ACHN (cell line): ENCODE data around the gene C16orf74.
A peak's percentile ranks its signal among the peaks of the same experiment; 100 is the strongest.

Experiments used
- DNase-seq: peaks from one replicate; pipeline ENCODE4 v3.0.0-alpha.2; 2015
- in situ Hi-C: cut with HindIII; loops from 2 replicates; pipeline ENCODE4 v1.10.0; 2017; ENCODE audit warnings: low sequenced_read_pairs, low pct_ligation_motif_present, low pct_unique_long_range_greater_than_20kb

C16orf74 gene

GRCh38 chr16:85728879-85729278 is 22.0 kb downstream of the C16orf74 start:
- no peak for DNase-seq
- in situ Hi-C loops, result no loop called here

DNA sequence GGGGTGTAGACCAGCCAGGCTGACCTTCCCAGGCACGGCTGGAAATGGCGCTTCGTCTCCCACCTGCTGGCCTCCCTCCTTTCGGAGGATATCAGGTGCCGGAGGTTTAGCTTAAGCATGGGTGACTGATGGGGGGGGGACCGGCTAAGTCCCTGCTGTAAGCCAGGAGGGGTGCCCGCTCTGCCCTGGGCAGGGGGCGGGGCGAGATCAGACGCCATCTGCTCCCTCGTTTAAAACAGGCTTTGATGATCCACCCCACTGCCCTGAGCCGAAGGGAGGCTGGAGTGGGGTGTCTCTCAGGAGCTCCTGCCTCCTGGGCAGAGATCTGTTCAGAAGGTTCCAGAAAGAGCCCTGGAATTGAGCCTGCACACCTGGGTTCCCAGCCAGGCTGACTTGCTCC is 26.0 kb downstream of the C16orf74 start:
- DNase-seq, result no peak
- in situ Hi-C loops, result no loop called here

- in situ Hi-C loops, result no loop called here
- no peak for DNase-seq
Observed at GRCh38 chr16:85724126-85724879, 26.6 kb downstream of the C16orf74 start.

DNA sequence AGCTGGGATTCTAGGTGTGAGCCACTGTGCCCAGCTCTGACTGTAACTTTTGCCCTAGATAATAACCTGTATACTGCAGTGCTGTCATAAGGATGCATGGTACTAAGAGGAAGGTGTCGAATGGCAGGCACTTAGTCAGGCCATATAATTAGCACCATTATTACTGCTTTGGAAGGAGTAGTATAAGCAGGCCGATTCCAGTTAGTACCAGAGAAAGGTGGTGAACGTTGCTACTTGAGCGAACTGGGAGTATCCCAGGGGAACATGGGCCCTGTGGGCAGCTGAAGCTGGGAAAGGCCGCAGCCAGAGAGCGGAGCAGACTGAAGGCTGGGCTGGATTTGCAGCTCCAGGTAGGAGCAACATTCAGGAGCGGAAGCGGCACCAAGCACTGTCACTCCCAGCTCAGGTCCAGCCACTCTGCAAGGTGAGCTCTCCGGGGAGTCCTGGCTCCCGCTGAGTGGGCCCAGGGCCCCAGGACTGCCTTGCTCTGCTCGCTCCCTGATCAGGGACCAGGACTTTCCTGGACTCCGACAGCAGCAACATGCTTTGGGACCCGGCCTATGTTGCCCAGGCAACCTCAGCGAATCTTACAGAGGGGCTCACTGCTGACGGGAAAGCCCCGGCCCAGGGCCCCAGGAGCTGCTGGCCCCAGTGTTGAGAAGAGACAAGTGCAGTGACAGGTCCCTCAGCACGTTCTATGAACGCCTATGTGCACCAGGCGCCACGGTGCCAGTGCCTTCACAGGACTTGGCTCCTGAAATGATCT is 28.6 kb downstream of the C16orf74 start:
- no peak for DNase-seq
- in situ Hi-C loops, result no loop called here

GRCh38 chr16:85720302-85720637 is 30.6 kb downstream of the C16orf74 start:
- in situ Hi-C loops, result no loop called here
- peak; percentile 88 for DNase-seq

- in situ Hi-C loops, result no loop called here
- DNase-seq, result no peak
Observed at GRCh38 chr16:85719605-85720301, 31.1 kb downstream of the C16orf74 start.

- in situ Hi-C loops, result no loop called here
- no peak for DNase-seq
Observed at GRCh38 chr16:85718682-85719081, 32.2 kb downstream of the C16orf74 start.

DNA sequence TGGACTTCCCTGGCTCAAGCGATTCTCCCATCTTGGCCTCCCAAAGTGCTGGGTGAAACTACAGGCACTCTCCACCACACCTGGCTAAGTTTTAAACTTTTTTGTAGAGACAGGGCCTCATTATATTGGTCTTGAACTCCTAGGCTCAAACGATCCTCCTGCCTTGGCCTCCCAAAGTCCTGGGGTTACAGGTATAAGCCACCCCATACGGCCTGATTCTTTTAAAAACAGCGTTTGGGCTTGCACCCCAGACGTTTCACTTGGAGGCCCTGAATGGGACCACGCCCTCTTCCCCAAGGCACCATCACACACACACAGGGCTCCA is 32.8 kb downstream of the C16orf74 start:
- in situ Hi-C loops, result no loop called here
- no peak for DNase-seq

- in situ Hi-C loops, result no loop called here
- DNase-seq, result peak; percentile 72
Observed at GRCh38 chr16:85717393-85718152, 33.3 kb downstream of the C16orf74 start.

DNA sequence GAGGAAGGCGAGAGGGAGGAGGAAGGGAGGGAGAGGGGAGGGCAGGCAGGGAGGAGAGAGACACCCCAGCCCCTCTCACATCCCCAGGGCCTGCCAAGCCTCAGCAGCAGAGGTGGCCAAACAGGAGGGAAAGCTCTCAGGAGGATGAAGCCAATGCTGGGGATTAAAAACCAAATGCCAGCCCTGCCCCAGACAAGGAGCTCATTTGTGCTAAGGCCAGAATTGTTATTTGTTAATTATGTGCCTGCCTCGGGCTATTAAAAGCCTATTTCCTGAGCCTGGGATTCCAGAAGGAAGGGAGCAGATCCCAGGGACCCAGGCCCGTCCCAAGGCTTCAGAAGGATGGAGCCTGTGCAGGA is 34.2 kb downstream of the C16orf74 start:
- no peak for DNase-seq
- in situ Hi-C loops, result no loop called here

DNA sequence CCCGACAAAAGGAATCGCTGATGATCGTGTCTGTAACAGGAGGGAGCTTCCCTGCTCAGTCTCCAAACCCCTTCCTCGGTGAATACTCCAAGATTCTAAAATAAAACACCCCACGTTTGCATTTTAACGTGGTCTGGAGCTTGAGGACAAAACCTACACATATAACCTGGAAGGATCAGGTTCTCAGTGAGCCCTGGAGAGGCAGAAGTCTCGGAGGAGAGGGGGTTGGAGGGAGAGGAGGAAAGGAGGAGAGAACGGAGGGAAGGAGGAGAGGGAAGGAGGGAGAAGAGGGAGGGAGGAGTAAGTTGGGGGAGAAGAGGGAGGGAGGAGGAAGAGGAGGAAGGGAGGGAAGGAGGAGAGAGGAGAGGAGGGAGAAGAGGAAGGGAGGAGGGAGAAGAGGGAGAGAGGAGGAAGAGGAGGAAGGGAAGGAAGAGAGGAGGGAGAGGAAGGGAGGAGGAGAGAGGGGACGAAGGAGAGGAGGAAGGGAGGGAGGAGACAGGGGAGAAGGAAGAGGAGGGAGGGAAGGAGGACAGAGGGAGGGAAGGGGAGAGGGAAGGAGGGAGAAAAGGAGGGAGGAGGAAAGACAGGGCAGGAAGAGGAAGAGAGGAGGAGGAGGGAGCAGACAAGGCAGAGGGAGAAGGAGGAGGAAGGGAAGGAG is 34.7 kb downstream of the C16orf74 start:
- in situ Hi-C loops, result no loop called here

DNA sequence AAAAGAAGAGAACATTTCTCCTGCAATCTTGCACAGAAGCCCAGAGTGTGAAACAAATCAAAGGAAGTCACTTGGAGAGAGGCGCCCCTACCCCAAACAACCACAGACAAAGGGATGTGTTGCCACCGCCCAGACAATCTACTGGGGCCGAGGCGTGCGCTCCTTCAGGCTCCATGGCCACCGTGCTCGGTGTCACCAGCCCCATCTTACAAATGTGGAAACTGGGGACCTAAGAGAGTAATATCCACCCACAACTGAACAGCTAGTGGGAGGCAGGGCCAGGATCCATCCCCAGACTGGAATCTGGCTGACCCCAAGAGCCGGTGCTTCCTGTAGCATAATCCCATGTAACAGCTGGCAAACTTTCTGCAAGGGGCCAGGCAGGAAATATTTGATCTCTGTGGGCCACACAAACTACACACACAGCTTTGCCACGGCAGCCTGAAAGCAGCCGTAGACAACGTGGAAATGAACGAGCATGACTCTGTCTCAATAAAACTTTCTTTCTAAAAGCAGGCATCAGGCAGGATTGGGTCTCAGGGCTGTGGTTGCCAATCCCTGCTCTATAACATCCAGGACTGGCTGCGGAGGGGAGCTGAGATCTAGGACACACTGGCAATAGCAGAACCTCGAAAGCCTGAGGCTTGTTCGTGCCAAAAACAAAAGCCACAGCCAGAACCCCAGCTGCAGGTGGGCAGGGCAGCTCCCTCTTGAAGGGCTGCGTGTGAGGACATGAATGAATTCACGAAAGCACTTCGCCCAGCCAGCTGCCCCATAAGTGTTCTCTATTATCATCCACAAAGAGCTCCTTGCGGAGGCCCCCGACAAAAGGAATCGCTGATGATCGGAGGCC is 35.5 kb downstream of the C16orf74 start:
- in situ Hi-C loops, result no loop called here

More for the DNA sequence above, 34.7 kb downstream of the C16orf74 start:
- DNase-seq, result no peak

DNA sequence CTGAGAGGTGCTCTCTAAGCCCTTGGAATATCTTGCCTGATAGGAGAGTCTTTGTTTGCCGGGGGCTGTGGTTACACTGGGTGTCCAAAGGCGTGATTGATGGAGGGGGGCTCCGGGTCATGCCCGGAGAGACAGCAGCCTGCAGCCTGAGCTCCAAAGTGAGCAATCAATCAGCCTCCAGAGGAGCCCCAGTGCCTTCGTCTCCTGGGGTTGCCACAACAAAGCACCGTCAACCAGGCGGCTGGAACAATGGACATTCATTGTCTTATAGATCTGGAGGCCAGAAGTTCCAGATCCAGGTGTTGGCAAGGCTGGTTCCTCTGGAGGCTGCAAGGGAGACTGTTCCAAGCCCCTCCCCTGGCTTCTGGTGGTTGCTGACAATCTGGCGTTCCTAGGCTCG is 38.1 kb downstream of the C16orf74 start:
- in situ Hi-C loops, result no loop called here
- DNase-seq, result no peak

More for the DNA sequence above, 35.5 kb downstream of the C16orf74 start:
- DNase-seq, result no peak

DNA sequence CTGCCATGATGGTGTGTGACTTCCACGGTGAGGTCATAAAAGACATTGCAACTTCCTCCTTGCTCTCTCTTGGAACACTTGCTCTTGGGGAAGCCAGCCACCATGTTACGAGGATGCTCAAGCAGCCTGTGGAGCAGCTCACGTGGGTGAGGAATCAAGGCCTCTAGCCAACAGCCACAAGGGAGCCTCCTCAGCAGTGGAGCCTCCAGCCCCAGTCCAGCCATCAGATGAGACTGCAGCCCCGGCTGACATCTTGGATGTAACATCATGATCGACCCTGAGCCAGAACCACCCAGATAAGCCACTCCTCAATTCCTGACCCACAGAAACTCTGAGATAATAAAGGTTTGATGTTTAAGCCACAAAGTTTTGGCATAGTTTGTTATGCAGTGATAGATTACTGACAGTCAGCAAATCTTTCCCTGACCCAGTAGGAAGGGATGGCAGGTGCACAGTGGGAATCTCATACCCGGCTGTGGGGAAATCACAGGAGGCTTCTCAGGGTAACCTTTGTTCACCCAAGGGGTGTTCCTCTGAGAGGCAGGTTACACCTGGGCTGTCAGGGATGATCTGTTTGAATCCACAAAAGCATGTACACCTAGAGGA is 38.8 kb downstream of the C16orf74 start:
- in situ Hi-C loops, result no loop called here
- no peak for DNase-seq

GRCh38 chr16:85710732-85711131 is 40.2 kb downstream of the C16orf74 start:
- in situ Hi-C loops, result no loop called here
- no peak for DNase-seq

DNA sequence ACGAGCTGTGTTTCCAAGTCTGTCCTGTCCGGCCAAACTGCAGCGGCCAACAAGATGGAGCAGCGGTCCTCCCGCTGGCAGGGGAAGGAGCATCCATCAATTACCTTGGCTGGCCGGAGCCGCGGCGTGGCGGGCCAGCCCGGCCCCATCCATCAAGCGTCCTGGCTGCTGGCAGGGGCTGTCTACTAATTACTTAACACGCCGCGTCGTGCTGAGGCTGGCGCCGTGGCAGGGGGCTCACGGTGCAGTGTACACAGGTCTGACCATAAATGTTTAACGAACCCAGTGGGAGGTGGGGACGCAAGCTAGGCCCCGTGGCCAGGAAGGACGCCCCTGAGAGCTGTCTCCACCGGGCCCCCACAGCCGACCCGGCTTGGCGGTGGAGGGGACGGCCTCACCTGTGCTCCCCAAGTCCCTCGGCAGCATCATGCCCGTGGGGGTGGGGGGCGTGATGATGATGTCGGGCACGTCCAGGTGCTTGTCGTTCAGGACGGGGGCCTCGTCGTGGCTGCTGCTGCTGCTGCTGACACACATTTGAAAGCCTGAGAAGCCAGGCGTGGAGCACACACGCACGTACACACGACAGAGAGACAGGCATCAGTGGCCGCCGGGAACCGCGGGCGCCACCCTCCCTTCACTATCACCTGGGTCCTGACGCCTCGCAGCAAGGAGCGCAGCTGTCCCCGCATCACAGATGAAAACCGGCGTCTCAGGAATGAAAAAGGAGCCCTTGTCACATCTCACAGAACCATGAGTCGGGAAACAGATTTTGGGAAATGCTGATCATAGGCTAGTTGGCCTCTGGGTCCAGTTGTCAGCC is 40.9 kb downstream of the C16orf74 start:
- in situ Hi-C loops, result no loop called here
- no peak for DNase-seq

GRCh38 chr16:85708338-85708737 is 42.6 kb downstream of the C16orf74 start:
- in situ Hi-C loops, result no loop called here
- no peak for DNase-seq
